Esophagus muscularis mucosa (tissue), 4 donors: ENCODE results near the gene DPH3.

Experiments used
- EP300 ChIP-seq: sonication (generic); formaldehyde crosslinking; IDR thresholded peaks from one replicate; pipeline ENCODE4 v1.6.1; 2017; ENCODE audit warnings: antibody characterized with exemption
- POLR2A ChIP-seq: fragments of 450-650 bp; IDR thresholded peaks from one replicate; pipeline ENCODE4 v1.6.1; 2017; ENCODE audit warnings: antibody characterized with exemption, moderate library complexity, mild to moderate bottlenecking, low read depth
- POLR2AphosphoS5 ChIP-seq, 2 donors: sonication (generic); formaldehyde crosslinking; IDR thresholded peaks; one replicate each; pipeline ENCODE4 v1.6.1; 2017; ENCODE audit warnings: antibody characterized with exemption in 2 of 2
- TF ChIP-seq, protein P1 (sequence below), 3 experiments: fragments of 200-600 bp in 2 of 3; fragments of 450-650 bp in 1 of 3; sonication (generic) in 2 of 3; IDR thresholded peaks; one replicate each; pipeline ENCODE4 v1.5.1; 2017 to 2019; ENCODE audit warnings: antibody characterized with exemption in 3 of 3, mild to moderate bottlenecking in 2 of 3, moderate library complexity in 1 of 3

DNA sequence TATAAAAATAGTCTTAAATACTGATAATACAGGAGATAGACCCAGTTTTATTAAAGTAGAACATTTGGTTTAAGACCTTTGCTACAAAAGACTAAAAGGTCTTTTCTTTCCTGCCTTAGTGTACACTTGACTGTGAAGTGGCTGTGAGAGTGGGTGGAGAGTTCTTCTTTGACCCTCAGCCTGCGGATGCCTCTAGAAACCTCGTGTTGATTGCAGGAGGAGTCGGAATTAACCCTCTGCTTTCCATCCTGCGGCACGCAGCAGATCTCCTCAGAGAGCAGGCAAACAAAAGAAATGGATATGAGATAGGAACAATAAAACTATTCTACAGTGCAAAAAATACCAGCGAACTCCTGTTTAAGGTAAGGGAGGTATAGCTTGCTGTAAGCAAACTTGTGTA, 36.8 kb upstream of the DPH3 start:
- TF ChIP-seq POLR2A (no peak), POLR2AphosphoS5 (IDR thresholded peaks at IDR 0.05) (no peak), EP300 (no peak)
- TF ChIP-seq, protein P1, sequence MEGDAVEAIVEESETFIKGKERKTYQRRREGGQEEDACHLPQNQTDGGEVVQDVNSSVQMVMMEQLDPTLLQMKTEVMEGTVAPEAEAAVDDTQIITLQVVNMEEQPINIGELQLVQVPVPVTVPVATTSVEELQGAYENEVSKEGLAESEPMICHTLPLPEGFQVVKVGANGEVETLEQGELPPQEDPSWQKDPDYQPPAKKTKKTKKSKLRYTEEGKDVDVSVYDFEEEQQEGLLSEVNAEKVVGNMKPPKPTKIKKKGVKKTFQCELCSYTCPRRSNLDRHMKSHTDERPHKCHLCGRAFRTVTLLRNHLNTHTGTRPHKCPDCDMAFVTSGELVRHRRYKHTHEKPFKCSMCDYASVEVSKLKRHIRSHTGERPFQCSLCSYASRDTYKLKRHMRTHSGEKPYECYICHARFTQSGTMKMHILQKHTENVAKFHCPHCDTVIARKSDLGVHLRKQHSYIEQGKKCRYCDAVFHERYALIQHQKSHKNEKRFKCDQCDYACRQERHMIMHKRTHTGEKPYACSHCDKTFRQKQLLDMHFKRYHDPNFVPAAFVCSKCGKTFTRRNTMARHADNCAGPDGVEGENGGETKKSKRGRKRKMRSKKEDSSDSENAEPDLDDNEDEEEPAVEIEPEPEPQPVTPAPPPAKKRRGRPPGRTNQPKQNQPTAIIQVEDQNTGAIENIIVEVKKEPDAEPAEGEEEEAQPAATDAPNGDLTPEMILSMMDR (IDR thresholded peaks at IDR 0.05), result no peak
